NT2/D1 (cell line): ENCODE results near the gene MYLK.

Source experiments
- DNase-seq: peaks from one replicate; pipeline ENCODE4 v3.0.0-alpha.2; 2011; ENCODE audit warnings: low read depth, low spot score
- H3K27me3 ChIP-seq: 2 replicates; pipeline ENCODE4 v1.6.0; 2011; ENCODE audit warnings: mild to moderate bottlenecking; ENCODE audit not compliant: insufficient read length, insufficient read depth
- H3K36me3 ChIP-seq: 2 replicates; pipeline ENCODE4 v1.6.1; 2011; ENCODE audit warnings: mild to moderate bottlenecking, low read length, mixed read lengths; ENCODE audit not compliant: insufficient read depth, insufficient read length
- H3K4me1 ChIP-seq: 2 replicates; pipeline ENCODE4 v1.5.1; 2011; ENCODE audit not compliant: insufficient read depth, insufficient read length
- H3K4me3 ChIP-seq: 2 replicates; pipeline ENCODE4 v1.5.1; 2011; ENCODE audit warnings: low read depth; ENCODE audit not compliant: insufficient read length
- H3K9ac ChIP-seq: 2 replicates; pipeline ENCODE4 v1.6.0; 2011; ENCODE audit warnings: low read depth; ENCODE audit not compliant: insufficient read length
- H3K9me3 ChIP-seq: 2 replicates; pipeline ENCODE4 v1.5.1; 2011; ENCODE audit warnings: mild to moderate bottlenecking, low read length; ENCODE audit not compliant: insufficient read depth
- SUZ12 ChIP-seq: IDR thresholded peaks from 2 replicates; pipeline ENCODE4 v1.6.1; 2011; ENCODE audit not compliant: insufficient read length, insufficient read depth; ENCODE audit errors: extremely low read depth
- YY1 ChIP-seq: IDR thresholded peaks from 2 replicates; pipeline ENCODE4 v1.6.1; 2011; ENCODE audit not compliant: insufficient read length, insufficient read depth
- ZNF274 ChIP-seq: IDR thresholded peaks from 2 replicates; pipeline ENCODE4 v1.6.1; 2011; ENCODE audit warnings: mild to moderate bottlenecking, low read depth, low read length

Gene MYLK

GRCh38 chr3:123841476-123842238, 42.5 kb downstream of the MYLK start:
- Histone ChIP-seq H3K4me3 (no peak overlapping the region), H3K9me3 (peaks cover 35% of the 10 kb centered on the region), H3K4me1 (no peaks in the 10 kb centered on the region), H3K9ac (no peak overlapping the region), H3K27me3 (no peaks in the 10 kb centered on the region), H3K36me3 (no peaks in the 10 kb centered on the region)
- no peak for DNase-seq
- TF ChIP-seq YY1 (no peak), ZNF274 (no peak)

GRCh38 chr3:123840961-123841360, 43.2 kb downstream of the MYLK start:
- no peak for DNase-seq
- Histone ChIP-seq H3K36me3 (no peaks in the 10 kb centered on the region), H3K9ac (no peak overlapping the region), H3K4me1 (no peaks in the 10 kb centered on the region), H3K4me3 (no peak overlapping the region), H3K27me3 (no peaks in the 10 kb centered on the region), H3K9me3 (peaks cover 38% of the 10 kb centered on the region)
- TF ChIP-seq YY1 = no peak
- TF ChIP-seq ZNF274 = no peak
- no peak for TF ChIP-seq SUZ12

GRCh38 chr3:123837858-123838257, 46.3 kb downstream of the MYLK start:
- H3K4me1 ChIP-seq = no peaks in the 10 kb centered on the region
- no peaks in the 10 kb centered on the region for H3K27me3 ChIP-seq
- DNase-seq = no peak
- TF ChIP-seq ZNF274 = no peak
- TF ChIP-seq YY1 = no peak
- TF ChIP-seq SUZ12 = no peak
- H3K4me3 ChIP-seq = no peak overlapping the region
- H3K36me3 ChIP-seq = no peaks in the 10 kb centered on the region
- peaks cover 65% of the 10 kb centered on the region for H3K9me3 ChIP-seq
- H3K9ac ChIP-seq = no peak overlapping the region

- H3K9ac ChIP-seq = no peak overlapping the region
- no peaks in the 10 kb centered on the region for H3K4me1 ChIP-seq
- no peak overlapping the region for H3K4me3 ChIP-seq
- peaks cover 9% of the 10 kb centered on the region for H3K36me3 ChIP-seq
- H3K27me3 ChIP-seq = no peaks in the 10 kb centered on the region
- peak; percentile 25 for DNase-seq
- no peak for TF ChIP-seq YY1
- TF ChIP-seq SUZ12 = no peak
- no peak for TF ChIP-seq ZNF274
- H3K9me3 ChIP-seq = peaks cover 48% of the 10 kb centered on the region; the same call in 1 of the 2 replicates
These were observed 49.5 kb downstream of the MYLK start for GRCh38 chr3:123834631-123835030.

GRCh38 chr3:123833398-123833785, 50.7 kb downstream of the MYLK start:
- Histone ChIP-seq H3K36me3 (peaks cover 9% of the 10 kb centered on the region), H3K27me3 (no peaks in the 10 kb centered on the region), H3K9me3 (peaks cover 52% of the 10 kb centered on the region), H3K4me1 (no peaks in the 10 kb centered on the region), H3K4me3 (no peak overlapping the region), H3K9ac (no peak overlapping the region)
- TF ChIP-seq ZNF274 (no peak), SUZ12 (no peak), YY1 (no peak)
- no peak for DNase-seq

- peaks cover 9% of the 10 kb centered on the region for H3K36me3 ChIP-seq
- H3K4me3 ChIP-seq = no peak overlapping the region
- no peak overlapping the region for H3K9ac ChIP-seq
- H3K9me3 ChIP-seq = peaks cover 52% of the 10 kb centered on the region
- no peaks in the 10 kb centered on the region for H3K27me3 ChIP-seq
- TF ChIP-seq ZNF274 (no peak), YY1 (no peak), SUZ12 (no peak)
- H3K4me1 ChIP-seq = no peaks in the 10 kb centered on the region
- DNase-seq = no peak
These were observed 51.3 kb downstream of the MYLK start for GRCh38 chr3:123832692-123833397.

- Histone ChIP-seq H3K36me3 (peaks cover 9% of the 10 kb centered on the region), H3K27me3 (no peaks in the 10 kb centered on the region), H3K4me1 (no peaks in the 10 kb centered on the region), H3K4me3 (no peak overlapping the region), H3K9ac (no peak overlapping the region), H3K9me3 (peaks cover 56% of the 10 kb centered on the region)
- no peak for DNase-seq
- no peak for TF ChIP-seq YY1
- TF ChIP-seq ZNF274 = no peak
- TF ChIP-seq SUZ12 = no peak
These were observed 52.7 kb downstream of the MYLK start for GRCh38 chr3:123831420-123831819.
